PC-9 (cell line): ENCODE measurements around the gene ETV1. TPM values are rescaled to one million over a fixed set of nuclear protein-coding genes. Genes with fewer than 3 reads are reported as not detected.

Experiments
- BruUV-seq: library from RNA; stranded (reverse); fragments of 400-500 nt; replicated peaks from 2 replicates; lab custom pipeline; 2021; lab: Mats Ljungman, UMichigan
- CTCF ChIA-PET: fragments of 300-600 bp; sonication (Branson Sonifier 250); formaldehyde crosslinking; loops from one replicate; lab custom pipeline; 2022; ENCODE audit warnings: antibody characterized with exemption; lab: Charles Lee
- POLR2A ChIA-PET: fragments of 300-600 bp; sonication (Branson Sonifier 250); formaldehyde crosslinking; loops from one replicate; lab custom pipeline; 2022; ENCODE audit warnings: antibody characterized with exemption; ENCODE audit not compliant: unreplicated experiment; lab: Charles Lee
- DNase-seq, 2 experiments: peaks; one replicate each; pipeline versions ENCODE4 v3.0.0 to v3.0.0-alpha.2; 2015 to 2022; ENCODE audit warnings: mixed read lengths in 1 of 2
- H2AFZ ChIP-seq: fragments of 200-600 bp; sonication (generic); 2 replicates; pipeline ENCODE4 v1.8.1; 2017; ENCODE audit warnings: antibody characterized with exemption
- H3F3A ChIP-seq: fragments of 200-600 bp; sonication (generic); 2 replicates; pipeline ENCODE4 v1.8.1; 2017; ENCODE audit warnings: antibody characterized with exemption, mild to moderate bottlenecking, low read depth; ENCODE audit not compliant: insufficient read depth
- H3K27ac ChIP-seq: fragments of 200-600 bp; sonication (generic); 2 replicates; pipeline ENCODE4 v1.6.1; 2016; ENCODE audit warnings: mixed run types
- H3K27me3 ChIP-seq: fragments of 200-600 bp; sonication (generic); 2 replicates; pipeline ENCODE4 v1.6.1; 2016; ENCODE audit warnings: low read depth, mixed run types; ENCODE audit not compliant: insufficient read depth
- H3K36me3 ChIP-seq: fragments of 200-600 bp; sonication (generic); 2 replicates; pipeline ENCODE4 v1.6.1; 2016; ENCODE audit warnings: low read depth, mixed run types
- H3K4me1 ChIP-seq: fragments of 200-600 bp; sonication (generic); replicated peaks from 2 replicates; pipeline ENCODE4 v1.6.1; 2016; ENCODE audit warnings: mixed run types; ENCODE audit not compliant: insufficient read depth
- H3K4me2 ChIP-seq: fragments of 200-600 bp; sonication (generic); 2 replicates; pipeline ENCODE4 v1.6.1; 2017; ENCODE audit warnings: mixed run types
- H3K4me3 ChIP-seq: fragments of 200-600 bp; sonication (generic); 2 replicates; pipeline ENCODE4 v1.6.1; 2016; ENCODE audit warnings: mixed run types
- H3K79me2 ChIP-seq: fragments of 200-600 bp; sonication (generic); 2 replicates; pipeline ENCODE4 v1.6.1; 2017; ENCODE audit warnings: low read depth, mixed run types
- H3K9me2 ChIP-seq: fragments of 200-600 bp; sonication (generic); 2 replicates; pipeline ENCODE4 v1.8.1; 2017; ENCODE audit warnings: mild to moderate bottlenecking; ENCODE audit not compliant: insufficient read depth
- H3K9me3 ChIP-seq: fragments of 200-600 bp; sonication (generic); 2 replicates; pipeline ENCODE4 v1.8.1; 2016; ENCODE audit warnings: low read depth; ENCODE audit not compliant: insufficient read depth
- H4K20me1 ChIP-seq: fragments of 200-600 bp; sonication (generic); 2 replicates; pipeline ENCODE4 v1.8.1; 2017; ENCODE audit not compliant: insufficient read depth
- CTCF ChIP-seq: fragments of 200-600 bp; sonication (generic); conservative IDR thresholded peaks from 2 replicates; pipeline ENCODE4 v1.6.1; 2017; ENCODE audit warnings: mixed run types, antibody characterized with exemption, mild to moderate bottlenecking, moderate library complexity
- EZH2 ChIP-seq: fragments of 200-600 bp; sonication (generic); IDR thresholded peaks from 2 replicates; pipeline ENCODE4 v1.8.0; 2017; ENCODE audit warnings: antibody characterized with exemption, low read depth
- intact Hi-C: fragments of 100-400 bp; cut with micrococcal nuclease; formaldehyde crosslinking; loops from one replicate; pipeline ENCODE4 v1.10.0; 2022; ENCODE audit not compliant: unreplicated experiment
- total RNA-seq: library from RNA; stranded (reverse); gene quantifications from 2 replicates; pipeline ENCODE4 v1.2.3, GENCODE V29; 2021

Gene ETV1
- total RNA-seq, 1 experiment from 2014 or later = 9.0 TPM

- BruUV-seq = no TSS peak
- Histone ChIP-seq H3K79me2 (no peaks in the 10 kb centered on the region), H3K9me2 (no peaks in the 10 kb centered on the region), H3K4me3 (no peak overlapping the region), H3K27me3 (no peaks in the 10 kb centered on the region), H3K4me1 (peaks cover 17% of the 10 kb centered on the region), H3K4me2 (no peak overlapping the region), H3F3A (peaks cover 12% of the 10 kb centered on the region), H4K20me1 (no peaks in the 10 kb centered on the region), H3K36me3 (no peaks in the 10 kb centered on the region), H3K9me3 (0 out of 2 replicates have a peak, but pooled peaks cover 3% of the 10 kb centered on the region), H3K27ac (no peak overlapping the region), H2AFZ (no peak overlapping the region)
- intact Hi-C loops = no loop called here
- TF ChIP-seq CTCF (no peak), EZH2 (no peak)
- CTCF ChIA-PET = no interaction called here
- no peak for DNase-seq
- POLR2A ChIA-PET = no interaction called here
These were observed 73.6 kb downstream of the ETV1 start for GRCh38 chr7:13915891-13916290.

GRCh38 chr7:13912715-13913278 lies 76.7 kb downstream of the ETV1 start:
- no peaks in the 10 kb centered on the region for H3K9me3 ChIP-seq
- H3K27me3 ChIP-seq = no peaks in the 10 kb centered on the region
- no peak overlapping the region for H3K4me2 ChIP-seq
- H3K36me3 ChIP-seq = no peaks in the 10 kb centered on the region
- no peak overlapping the region for H3K4me3 ChIP-seq
- TF ChIP-seq EZH2 = no peak
- no peak for TF ChIP-seq CTCF
- H3K4me1 ChIP-seq = peaks cover 12% of the 10 kb centered on the region
- no peaks in the 10 kb centered on the region for H3K79me2 ChIP-seq
- no peak overlapping the region for H2AFZ ChIP-seq
- H3K27ac ChIP-seq = no peak overlapping the region
- no peaks in the 10 kb centered on the region for H3F3A ChIP-seq
- BruUV-seq = no TSS peak
- ChIA-PET POLR2A (no interaction called here), CTCF (no interaction called here)
- DNase-seq = no peak
- no peaks in the 10 kb centered on the region for H3K9me2 ChIP-seq
- intact Hi-C loops = no loop called here
- H4K20me1 ChIP-seq = no peaks in the 10 kb centered on the region

GRCh38 chr7:13911909-13912308 lies 77.6 kb downstream of the ETV1 start:
- intact Hi-C loops = no loop called here
- Histone ChIP-seq H3F3A (no peaks in the 10 kb centered on the region), H4K20me1 (no peaks in the 10 kb centered on the region), H3K9me2 (no peaks in the 10 kb centered on the region), H3K36me3 (no peaks in the 10 kb centered on the region), H3K79me2 (no peaks in the 10 kb centered on the region), H3K4me2 (no peak overlapping the region), H3K27ac (no peak overlapping the region), H3K27me3 (no peaks in the 10 kb centered on the region), H3K9me3 (no peaks in the 10 kb centered on the region), H2AFZ (no peak overlapping the region), H3K4me3 (no peak overlapping the region), H3K4me1 (peaks cover 12% of the 10 kb centered on the region)
- TF ChIP-seq CTCF (no peak), EZH2 (no peak)
- ChIA-PET CTCF (no interaction called here), POLR2A (no interaction called here)
- DNase-seq = no peak
- BruUV-seq = no TSS peak
